ENCODE results near the gene LDLRAD4.

LDLRAD4 gene

DNA sequence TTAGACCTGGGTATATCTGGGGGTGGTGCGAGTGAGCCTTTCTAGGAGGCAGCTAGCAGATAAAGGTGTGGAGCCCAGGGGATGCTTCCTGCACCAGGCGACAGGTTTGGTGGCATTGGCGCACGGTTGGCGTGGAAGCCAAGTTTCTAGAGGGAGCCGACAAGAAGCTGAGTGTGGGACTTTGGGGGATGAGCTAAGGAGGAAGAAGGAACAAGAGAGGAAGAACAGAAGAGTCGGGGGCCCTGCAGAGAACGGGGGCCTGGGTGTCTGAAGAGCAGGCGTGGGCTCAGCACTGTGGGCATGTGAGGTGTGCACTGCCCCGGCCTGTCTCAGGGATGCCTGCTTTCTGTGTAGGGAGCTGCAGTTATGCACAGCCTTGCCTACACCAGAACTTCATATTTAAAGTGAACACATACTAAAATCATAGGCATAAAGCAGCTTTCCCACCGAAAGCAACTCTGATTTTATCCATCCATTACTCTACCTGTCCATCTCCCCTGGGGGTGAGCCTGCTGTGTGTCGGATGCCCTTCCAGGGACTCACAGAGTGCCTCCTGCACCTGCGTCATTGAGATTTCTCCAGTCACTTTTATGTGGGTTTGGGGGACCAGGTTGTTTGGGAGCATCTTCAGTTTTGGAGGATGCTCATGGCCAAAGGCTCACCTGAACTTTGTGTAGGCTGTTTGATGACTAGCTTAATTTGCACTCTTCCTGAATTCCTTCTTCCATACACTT lies 149.7 kb downstream of the LDLRAD4 start:
- no peak for ATAC-seq
- TF ChIP-seq TOX (CRISPR knock-in tag; IDR thresholded peaks at IDR 0.05; ENCODE audit: borderline replicate concordance) = no peak
- no peak for TF ChIP-seq OSR1 (CRISPR knock-in tag; IDR thresholded peaks at IDR 0.05)
- TF ChIP-seq TCF4 (CRISPR knock-in tag; IDR thresholded peaks at IDR 0.05; ENCODE audit: borderline replicate concordance) = no peak

DNA sequence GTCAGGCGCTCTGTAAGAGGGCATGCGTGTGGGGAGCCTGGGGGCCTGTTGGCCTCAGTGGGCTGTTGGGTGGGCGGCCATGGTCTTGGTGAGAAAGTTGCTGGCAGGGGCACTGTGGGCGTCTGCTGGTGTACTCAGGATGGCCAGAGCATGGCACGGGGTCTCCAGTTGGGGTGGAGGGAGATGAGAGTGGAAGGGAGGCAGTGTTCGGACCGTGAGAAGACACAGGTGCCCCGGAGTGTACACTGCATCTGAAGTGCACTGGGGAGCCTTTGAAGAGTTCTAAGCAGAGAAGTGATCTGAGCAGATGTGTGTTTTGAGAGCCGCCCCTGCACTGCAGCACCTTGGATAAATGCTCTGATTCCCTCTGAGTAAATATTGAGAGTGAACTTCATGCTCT lies 150.8 kb downstream of the LDLRAD4 start:
- TF ChIP-seq ESRRG (CRISPR knock-in tag; IDR thresholded peaks at IDR 0.05) (no peak), TCF4 (CRISPR knock-in tag; IDR thresholded peaks at IDR 0.05; ENCODE audit: borderline replicate concordance) (no peak), SNAI2 (CRISPR knock-in tag; IDR thresholded peaks at IDR 0.05) (no peak), OSR1 (CRISPR knock-in tag; IDR thresholded peaks at IDR 0.05) (no peak), PPARA (CRISPR knock-in tag; IDR thresholded peaks at IDR 0.05; ENCODE audit: borderline replicate concordance) (no peak), ZNF8 (CRISPR knock-in tag; IDR thresholded peaks at IDR 0.05) (no peak), ZNF565 (CRISPR knock-in tag; conservative IDR thresholded peaks at IDR 0.05; ENCODE audit: low read depth) (no peak), ZC3H10 (CRISPR knock-in tag; IDR thresholded peaks at IDR 0.05) (no peak), ISL1 (CRISPR knock-in tag; IDR thresholded peaks at IDR 0.05) (no peak), ZFP3 (CRISPR knock-in tag; IDR thresholded peaks at IDR 0.05) (no peak), RARB (CRISPR knock-in tag; IDR thresholded peaks at IDR 0.05) (no peak), ZFP30 (CRISPR knock-in tag; IDR thresholded peaks at IDR 0.05) (no peak)
- TF ChIP-seq, protein P1, sequence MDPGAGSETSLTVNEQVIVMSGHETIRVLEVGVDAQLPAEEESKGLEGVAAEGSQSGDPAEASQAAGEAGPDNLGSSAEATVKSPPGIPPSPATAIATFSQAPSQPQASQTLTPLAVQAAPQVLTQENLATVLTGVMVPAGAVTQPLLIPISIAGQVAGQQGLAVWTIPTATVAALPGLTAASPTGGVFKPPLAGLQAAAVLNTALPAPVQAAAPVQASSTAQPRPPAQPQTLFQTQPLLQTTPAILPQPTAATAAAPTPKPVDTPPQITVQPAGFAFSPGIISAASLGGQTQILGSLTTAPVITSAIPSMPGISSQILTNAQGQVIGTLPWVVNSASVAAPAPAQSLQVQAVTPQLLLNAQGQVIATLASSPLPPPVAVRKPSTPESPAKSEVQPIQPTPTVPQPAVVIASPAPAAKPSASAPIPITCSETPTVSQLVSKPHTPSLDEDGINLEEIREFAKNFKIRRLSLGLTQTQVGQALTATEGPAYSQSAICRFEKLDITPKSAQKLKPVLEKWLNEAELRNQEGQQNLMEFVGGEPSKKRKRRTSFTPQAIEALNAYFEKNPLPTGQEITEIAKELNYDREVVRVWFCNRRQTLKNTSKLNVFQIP (CRISPR knock-in tag; IDR thresholded peaks at IDR 0.05; ENCODE audit: borderline replicate concordance, low read depth) = no peak
- TF ChIP-seq, protein P2, sequence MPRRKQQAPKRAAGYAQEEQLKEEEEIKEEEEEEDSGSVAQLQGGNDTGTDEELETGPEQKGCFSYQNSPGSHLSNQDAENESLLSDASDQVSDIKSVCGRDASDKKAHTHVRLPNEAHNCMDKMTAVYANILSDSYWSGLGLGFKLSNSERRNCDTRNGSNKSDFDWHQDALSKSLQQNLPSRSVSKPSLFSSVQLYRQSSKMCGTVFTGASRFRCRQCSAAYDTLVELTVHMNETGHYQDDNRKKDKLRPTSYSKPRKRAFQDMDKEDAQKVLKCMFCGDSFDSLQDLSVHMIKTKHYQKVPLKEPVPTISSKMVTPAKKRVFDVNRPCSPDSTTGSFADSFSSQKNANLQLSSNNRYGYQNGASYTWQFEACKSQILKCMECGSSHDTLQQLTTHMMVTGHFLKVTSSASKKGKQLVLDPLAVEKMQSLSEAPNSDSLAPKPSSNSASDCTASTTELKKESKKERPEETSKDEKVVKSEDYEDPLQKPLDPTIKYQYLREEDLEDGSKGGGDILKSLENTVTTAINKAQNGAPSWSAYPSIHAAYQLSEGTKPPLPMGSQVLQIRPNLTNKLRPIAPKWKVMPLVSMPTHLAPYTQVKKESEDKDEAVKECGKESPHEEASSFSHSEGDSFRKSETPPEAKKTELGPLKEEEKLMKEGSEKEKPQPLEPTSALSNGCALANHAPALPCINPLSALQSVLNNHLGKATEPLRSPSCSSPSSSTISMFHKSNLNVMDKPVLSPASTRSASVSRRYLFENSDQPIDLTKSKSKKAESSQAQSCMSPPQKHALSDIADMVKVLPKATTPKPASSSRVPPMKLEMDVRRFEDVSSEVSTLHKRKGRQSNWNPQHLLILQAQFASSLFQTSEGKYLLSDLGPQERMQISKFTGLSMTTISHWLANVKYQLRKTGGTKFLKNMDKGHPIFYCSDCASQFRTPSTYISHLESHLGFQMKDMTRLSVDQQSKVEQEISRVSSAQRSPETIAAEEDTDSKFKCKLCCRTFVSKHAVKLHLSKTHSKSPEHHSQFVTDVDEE (CRISPR knock-in tag; IDR thresholded peaks at IDR 0.05) = no peak
- TF ChIP-seq, protein P3, sequence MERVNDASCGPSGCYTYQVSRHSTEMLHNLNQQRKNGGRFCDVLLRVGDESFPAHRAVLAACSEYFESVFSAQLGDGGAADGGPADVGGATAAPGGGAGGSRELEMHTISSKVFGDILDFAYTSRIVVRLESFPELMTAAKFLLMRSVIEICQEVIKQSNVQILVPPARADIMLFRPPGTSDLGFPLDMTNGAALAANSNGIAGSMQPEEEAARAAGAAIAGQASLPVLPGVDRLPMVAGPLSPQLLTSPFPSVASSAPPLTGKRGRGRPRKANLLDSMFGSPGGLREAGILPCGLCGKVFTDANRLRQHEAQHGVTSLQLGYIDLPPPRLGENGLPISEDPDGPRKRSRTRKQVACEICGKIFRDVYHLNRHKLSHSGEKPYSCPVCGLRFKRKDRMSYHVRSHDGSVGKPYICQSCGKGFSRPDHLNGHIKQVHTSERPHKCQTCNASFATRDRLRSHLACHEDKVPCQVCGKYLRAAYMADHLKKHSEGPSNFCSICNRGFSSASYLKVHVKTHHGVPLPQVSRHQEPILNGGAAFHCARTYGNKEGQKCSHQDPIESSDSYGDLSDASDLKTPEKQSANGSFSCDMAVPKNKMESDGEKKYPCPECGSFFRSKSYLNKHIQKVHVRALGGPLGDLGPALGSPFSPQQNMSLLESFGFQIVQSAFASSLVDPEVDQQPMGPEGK (CRISPR knock-in tag; IDR thresholded peaks at IDR 0.05; ENCODE audit: borderline replicate concordance) = no peak
- TF ChIP-seq, protein P4, sequence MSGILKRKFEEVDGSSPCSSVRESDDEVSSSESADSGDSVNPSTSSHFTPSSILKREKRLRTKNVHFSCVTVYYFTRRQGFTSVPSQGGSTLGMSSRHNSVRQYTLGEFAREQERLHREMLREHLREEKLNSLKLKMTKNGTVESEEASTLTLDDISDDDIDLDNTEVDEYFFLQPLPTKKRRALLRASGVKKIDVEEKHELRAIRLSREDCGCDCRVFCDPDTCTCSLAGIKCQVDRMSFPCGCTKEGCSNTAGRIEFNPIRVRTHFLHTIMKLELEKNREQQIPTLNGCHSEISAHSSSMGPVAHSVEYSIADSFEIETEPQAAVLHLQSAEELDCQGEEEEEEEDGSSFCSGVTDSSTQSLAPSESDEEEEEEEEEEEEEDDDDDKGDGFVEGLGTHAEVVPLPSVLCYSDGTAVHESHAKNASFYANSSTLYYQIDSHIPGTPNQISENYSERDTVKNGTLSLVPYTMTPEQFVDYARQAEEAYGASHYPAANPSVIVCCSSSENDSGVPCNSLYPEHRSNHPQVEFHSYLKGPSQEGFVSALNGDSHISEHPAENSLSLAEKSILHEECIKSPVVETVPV (CRISPR knock-in tag; IDR thresholded peaks at IDR 0.05) = no peak
- no peak for ATAC-seq

GRCh38 chr18:13369756-13370510 lies 151.4 kb downstream of the LDLRAD4 start:
- no peak for ATAC-seq
- TF ChIP-seq ZFP3 (CRISPR knock-in tag; IDR thresholded peaks at IDR 0.05) (no peak), TCF4 (CRISPR knock-in tag; IDR thresholded peaks at IDR 0.05; ENCODE audit: borderline replicate concordance) (no peak), ZNF8 (CRISPR knock-in tag; IDR thresholded peaks at IDR 0.05) (no peak), TOX (CRISPR knock-in tag; IDR thresholded peaks at IDR 0.05; ENCODE audit: borderline replicate concordance) (no peak), RARB (CRISPR knock-in tag; IDR thresholded peaks at IDR 0.05) (no peak), ZNF565 (CRISPR knock-in tag; conservative IDR thresholded peaks at IDR 0.05; ENCODE audit: low read depth) (no peak)
- TF ChIP-seq, protein P5, sequence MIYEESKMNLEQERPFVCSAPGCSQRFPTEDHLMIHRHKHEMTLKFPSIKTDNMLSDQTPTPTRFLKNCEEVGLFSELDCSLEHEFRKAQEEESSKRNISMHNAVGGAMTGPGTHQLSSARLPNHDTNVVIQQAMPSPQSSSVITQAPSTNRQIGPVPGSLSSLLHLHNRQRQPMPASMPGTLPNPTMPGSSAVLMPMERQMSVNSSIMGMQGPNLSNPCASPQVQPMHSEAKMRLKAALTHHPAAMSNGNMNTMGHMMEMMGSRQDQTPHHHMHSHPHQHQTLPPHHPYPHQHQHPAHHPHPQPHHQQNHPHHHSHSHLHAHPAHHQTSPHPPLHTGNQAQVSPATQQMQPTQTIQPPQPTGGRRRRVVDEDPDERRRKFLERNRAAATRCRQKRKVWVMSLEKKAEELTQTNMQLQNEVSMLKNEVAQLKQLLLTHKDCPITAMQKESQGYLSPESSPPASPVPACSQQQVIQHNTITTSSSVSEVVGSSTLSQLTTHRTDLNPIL (CRISPR knock-in tag; IDR thresholded peaks at IDR 0.05; ENCODE audit: low read depth) = no peak

Measured in SK-N-SH treated with all-trans-retinoic acid at 6 μM for 48 hours (cell line).